ENCODE results near the gene PSTPIP1.
"Not testable (repeated sequence)": the region's sequence is repeated elsewhere in the genome, so short reads cannot be mapped to it uniquely, and the experiment has no call there.

Gene PSTPIP1

GRCh38 chr15:76994971-76995945 lies at the start of gene PSTPIP1:
Gene PSTPIP1 (plus strand): TSS chr15:76995126. CDS start chr15:76995574, 448 bp downstream.
- no peak for DNase-seq

DNA sequence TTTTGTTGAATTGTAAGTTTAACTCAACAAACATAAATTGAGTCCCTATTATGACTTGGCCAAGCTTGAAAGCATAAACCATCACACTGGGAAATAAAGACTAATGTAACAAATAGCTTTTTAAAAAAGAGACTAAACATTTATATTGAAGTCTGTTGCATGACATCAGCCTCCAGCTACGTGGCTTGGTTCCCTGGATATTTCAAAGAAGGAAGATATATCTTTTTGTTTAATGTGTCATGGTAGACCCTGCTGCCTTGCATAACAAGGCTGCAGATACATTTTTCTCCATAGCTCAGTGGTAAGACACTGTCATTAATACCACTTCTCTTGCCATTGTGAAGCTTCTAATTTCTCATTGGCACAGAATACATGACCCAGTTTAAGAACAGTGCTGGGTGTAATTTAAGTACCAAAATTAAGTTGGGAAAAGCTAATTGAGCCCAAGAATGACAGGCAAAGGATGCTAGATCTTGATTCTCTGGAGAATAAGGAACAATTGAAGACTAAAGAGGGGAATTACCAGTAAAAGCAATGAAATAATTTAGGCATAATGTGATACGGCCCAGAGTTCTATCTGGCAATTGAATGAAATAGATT lies 49.3 kb upstream of the PSTPIP1 start:
- no peak for DNase-seq

DNA sequence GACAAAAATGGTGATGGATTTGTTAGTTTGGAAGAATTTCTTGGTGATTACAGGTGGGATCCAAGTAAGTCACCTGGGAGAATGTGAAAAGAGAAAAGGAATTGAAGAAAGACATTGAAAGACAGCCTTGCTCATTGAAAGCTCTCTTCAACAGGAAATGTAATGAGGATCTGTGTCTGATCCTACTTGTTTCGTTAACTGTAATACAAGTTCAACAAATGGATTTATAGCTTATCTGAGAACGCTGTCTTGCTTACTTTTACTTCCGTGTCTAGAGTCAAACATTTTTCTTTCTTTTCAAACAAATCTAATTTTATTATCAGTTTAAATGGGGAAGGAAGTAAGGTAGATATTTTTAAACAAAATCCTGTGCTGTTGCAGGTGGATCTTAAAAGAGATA lies 47.5 kb upstream of the PSTPIP1 start:
- DNase-seq, result no peak

GRCh38 chr15:76951220-76951619 lies 43.7 kb upstream of the PSTPIP1 start:
- peak; percentile 14 for DNase-seq

DNA sequence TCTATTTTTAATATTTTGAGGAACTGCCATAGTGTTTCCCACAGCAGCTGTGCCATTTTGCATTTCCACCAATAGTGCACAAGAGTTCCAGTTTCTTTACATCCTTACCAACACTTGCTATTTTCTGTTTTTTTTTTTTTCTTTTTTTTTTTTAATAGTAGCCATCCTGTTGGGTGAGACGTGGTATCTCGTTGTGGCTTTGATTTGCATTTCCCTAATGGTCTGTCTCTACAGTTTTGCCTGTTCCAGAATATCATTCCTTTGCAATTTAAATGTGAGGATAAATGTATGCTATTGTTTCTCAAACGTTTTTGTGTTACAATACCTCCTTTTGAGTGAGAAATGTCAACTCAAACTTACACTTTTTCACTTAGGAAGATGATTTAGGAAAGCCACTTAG lies 41.0 kb upstream of the PSTPIP1 start:
- DNase-seq, result no peak

DNA sequence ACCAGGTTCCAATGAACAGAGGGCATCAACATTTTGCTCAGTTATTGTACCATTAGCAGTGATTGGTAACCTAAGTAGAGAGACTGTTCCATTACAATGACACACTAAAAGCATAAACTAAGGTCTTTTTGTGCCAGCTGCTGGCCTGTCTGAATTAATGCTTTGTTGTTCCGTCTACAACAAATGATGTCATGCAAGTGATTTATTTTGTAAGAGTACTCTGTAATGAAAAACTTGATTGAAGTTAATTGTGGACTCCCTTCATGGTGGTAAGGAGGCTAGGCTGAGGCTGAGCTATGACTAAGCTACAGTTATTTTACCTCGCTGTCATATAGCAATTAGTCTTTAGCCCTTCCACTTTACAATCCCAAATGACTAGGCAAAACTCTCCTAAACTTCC lies 40.2 kb upstream of the PSTPIP1 start:
- no peak for DNase-seq

DNA sequence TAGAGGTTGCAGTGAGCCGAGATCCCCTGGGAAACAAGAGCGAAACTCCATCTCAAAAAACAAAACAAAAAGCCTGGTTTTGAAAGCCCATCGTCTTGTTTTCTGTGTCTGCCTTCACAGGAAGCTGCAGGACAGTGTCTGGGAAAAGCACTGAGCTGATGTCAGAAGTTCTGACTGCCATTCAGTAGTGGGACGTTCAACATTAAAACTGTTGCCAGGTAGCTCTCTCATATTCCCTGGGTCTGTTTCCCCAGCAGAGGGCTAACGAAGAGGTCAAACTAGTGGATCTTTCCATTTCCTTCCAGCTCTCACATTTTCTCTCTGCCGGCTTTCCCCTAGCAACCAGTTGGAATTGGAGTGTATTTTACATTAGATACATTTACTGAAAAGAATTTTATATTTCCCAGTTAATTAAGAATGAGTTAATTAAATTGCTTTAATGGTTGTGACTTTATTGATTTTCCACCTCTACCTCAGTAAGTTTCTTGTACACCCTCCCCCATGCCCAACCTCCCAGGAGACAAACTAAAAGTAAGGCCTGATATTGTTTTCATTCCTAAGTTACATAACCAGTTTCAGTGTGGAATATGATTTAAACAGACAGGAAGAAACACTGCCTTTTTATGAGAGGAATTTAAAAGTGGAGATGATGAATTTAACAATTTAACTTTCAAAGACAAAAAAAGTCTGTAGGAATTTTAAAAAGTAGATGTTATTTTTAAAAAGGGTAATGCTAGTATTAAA lies 33.5 kb upstream of the PSTPIP1 start:
- DNase-seq, result no peak

- DNase-seq, result no peak
Observed at GRCh38 chr15:76962337-76963013, 32.5 kb upstream of the PSTPIP1 start.

- no peak for DNase-seq
Observed at GRCh38 chr15:76963596-76963995, 31.3 kb upstream of the PSTPIP1 start.

DNA sequence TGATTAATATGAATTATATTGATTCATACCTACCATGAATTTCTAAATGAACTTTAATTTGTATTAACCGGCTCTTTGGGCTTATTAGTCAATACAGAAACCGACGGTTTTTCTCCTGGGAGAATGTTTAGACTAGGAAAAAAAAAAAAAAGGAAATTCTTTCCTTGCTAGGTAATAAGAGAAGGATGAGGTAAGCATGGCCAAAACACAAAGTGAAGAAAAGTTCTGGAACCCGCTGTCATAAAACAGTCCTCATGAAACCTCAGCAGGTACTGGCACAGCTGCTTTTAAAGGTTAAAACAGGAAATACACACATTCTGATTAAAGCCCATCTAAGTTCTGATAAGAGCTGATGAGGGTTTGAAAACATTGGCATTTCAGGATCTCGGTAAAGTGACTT lies 30.8 kb upstream of the PSTPIP1 start:
- DNase-seq, result no peak

DNA sequence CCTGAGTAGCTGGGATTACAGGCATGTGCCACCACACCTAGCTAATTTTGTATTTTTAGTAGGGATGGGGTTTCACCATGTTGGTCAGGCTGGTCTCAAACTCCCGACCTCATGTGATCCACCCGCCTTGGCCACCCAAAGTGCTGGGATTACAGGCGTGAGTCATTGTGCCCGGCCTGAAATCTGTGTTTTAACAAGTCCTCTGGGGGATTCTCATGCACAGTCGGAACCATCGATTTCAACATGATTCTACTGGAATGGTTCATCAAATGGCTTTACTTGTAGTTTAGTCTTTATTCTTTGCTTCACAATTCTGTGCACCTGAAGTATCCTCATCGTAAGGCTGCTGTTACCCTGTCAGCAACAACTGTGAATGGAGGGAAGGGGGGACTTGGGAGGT lies 28.9 kb upstream of the PSTPIP1 start:
- not testable (repeated sequence) for DNase-seq

- no peak for DNase-seq
Observed at GRCh38 chr15:76967067-76967466, 27.9 kb upstream of the PSTPIP1 start.

DNA sequence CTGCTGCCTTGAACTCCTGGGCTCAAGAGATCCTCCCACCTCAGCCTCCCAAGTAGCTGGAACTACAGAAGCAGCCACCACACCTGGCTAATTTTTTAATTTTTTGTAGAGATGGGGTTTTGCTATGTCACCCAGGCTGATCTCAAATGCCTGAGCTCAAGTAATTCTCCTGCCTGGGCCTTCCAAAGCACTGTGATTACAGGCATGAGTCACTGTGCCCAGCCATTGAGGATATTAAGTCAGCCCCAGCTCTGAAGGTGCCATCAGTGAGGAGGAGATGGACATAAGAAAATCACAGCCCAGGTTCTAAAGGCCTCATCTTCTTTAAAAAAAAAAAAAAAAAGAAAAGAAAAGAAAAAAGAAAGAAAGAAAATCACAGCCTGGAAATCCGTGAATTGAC lies 26.6 kb upstream of the PSTPIP1 start:
- no peak for DNase-seq

DNA sequence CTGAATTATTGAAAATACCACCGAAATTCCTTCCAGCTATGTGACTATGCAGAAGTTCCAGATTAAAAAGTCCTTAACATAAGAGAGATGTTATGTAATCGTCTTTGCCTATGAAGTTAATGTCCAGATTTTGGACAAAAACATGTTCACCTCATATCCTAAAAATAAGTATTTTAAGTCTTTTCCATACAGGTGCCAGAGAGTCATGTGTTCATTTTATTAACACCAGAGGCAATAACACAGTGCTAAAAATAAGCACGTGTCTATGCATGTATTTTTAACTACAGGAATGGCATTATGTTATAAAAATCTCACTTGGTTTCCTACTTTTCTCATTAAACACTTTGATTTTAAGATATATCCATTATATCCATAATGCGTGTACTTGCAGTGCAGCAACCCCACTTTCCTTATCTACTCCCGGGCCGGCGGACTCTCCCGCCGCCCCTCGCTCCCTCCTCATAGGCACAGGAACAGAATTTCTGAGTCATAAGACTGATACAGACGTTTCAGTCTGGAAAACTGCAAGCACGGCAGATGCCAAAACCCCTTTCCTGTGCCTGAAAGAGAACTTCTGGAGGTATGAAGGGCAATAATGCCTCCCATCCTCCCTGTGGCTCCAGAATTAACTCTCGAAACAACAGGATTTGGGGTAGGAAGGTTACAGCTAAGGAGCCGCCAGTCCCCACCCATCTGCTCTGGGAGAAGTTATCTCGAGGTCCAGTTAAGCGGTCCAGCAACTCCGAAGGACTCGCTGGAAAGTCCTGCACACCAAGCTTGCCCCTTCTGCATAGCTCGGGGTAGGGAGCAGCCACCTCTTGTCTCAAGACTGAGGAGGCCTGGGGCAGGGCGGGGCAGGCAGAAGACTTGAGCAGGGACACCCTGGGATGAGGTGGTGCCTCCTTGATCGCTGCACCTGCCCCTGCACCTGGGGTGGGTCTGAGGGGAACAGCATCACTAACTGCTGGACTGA lies 22.3 kb upstream of the PSTPIP1 start:
- DNase-seq, result no peak

DNA sequence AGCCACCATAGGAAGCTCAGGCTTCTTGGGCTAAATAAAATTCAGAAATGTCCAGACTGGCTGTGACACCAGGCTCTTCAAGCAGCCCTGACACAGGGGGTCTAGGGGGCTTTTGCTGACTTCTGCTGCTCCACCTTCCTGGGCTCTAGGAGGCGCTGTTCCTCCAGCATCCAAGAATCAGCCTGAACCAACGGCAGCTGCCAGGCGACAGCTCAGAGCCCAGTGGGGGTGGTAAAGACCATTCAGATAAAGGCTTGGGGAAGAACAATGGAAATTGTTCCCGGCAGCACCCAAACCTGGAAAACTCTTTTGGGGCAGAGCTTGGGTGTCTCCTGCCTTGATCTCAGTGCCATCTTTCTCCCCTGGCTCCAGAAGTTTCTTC lies 21.6 kb upstream of the PSTPIP1 start:
- peak; percentile 35 for DNase-seq

DNA sequence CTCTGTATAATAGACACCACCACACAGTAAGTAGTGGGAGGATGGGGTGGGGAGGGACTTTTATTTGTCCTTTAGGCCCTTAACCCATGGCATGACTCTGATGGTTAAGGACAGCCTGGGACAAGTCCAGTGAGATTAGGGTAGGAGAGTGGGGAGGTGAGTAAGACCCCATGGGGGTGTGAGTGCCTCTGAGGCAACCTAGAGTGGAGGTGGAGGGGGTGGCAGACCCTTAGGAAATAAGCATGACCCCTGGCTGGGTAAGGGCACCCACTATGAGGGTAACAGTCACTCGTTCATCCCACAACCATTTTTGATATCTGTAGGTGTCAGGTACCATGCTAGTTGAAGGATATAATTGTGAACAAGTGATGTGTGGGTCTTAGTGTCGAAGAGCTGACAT lies 21.0 kb upstream of the PSTPIP1 start:
- no peak for DNase-seq

GRCh38 chr15:76974456-76975036 lies 20.4 kb upstream of the PSTPIP1 start:
- no peak for DNase-seq

DNA sequence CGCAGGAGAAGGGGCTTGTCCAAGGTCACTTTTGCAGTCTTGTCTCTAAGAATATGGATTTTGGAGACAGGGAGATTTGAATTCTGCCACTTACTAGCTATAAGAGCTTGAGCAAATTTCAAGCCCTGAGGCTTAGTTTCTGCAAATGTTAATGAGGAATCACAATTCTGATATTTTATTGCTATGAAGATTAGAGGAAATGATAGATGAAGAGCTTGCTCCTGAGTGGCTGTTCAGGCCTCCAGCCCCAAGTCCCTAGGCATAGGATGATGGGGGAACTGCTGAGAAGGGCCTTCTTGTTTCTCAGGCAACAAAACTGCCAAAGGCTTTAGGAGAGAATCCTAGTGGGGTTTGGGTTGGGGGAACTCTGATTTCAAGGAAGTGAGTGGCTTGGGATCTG lies 18.8 kb upstream of the PSTPIP1 start:
- DNase-seq, result no peak

GRCh38 chr15:76976572-76977270 lies 18.2 kb upstream of the PSTPIP1 start:
- no peak for DNase-seq

DNA sequence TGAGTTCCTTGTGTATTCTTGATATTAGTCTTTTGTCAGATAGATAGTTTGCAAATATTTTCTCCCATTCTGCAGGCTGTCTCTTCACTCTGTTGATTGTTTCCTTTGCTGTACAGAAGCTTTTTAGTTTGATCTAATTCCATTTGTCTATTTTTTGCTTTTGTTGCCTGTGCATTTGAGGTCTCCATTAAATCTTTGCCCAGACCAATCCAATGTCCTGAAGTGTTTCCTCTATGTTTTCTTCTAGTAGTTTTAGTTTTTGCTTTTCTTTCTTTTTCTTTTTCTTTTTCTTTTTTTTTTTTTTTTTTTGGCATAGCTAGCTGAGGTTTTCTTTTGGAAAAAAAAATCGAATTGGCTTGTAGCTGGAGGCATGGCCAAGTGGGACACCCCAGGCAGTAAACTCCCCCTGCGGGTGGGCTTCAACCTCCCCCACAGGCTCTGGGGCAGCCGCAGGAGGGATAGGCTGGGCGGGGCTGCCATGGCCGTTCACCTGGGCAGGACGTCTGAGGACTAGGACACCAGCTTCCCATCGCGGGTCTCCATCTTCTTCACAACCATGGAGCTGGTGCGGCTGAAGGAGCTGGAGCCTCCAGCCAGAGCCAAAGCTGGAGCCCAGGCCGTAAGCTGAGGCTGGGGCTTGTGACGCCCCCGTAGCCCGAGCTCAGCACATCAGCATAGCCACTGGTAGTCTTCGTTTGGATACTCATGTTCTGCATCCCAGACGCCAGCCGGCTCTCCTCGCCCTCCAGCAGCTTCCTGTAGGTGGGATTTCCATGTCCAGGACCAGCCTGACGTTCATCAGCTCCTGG lies 16.2 kb upstream of the PSTPIP1 start:
- no peak for DNase-seq
